Activated CD4-positive, alpha-beta T cell treated with anti-CD3 and anti-CD28 coated beads, Interleukin-2, amount 10 ng/mL, durations not matched to agents 24 days and 14 days (primary cell): ENCODE data around the gene RIIAD1. TPM values are rescaled to one million over a fixed set of nuclear protein-coding genes. Genes with fewer than 3 reads are reported as not detected.

ENCODE experiments used
- DNase-seq: peaks from one replicate; pipeline ENCODE4 v3.0.0; 2022
- H3K27ac Mint-ChIP-seq: one replicate; pipeline ENCODE4 v1.8.0; 2022; ENCODE audit warnings: mild to moderate bottlenecking, mixed read lengths
- H3K27me3 Mint-ChIP-seq: one replicate; pipeline ENCODE4 v1.8.0; 2022; ENCODE audit warnings: mixed read lengths
- H3K36me3 Mint-ChIP-seq: one replicate; pipeline ENCODE4 v1.8.0; 2022; ENCODE audit warnings: low read depth, mild to moderate bottlenecking, mixed read lengths
- H3K4me1 Mint-ChIP-seq: one replicate; pipeline ENCODE4 v1.8.0; 2021; ENCODE audit warnings: mixed read lengths
- H3K4me3 Mint-ChIP-seq: one replicate; pipeline ENCODE4 v1.8.0; 2022; ENCODE audit warnings: mild to moderate bottlenecking, moderate library complexity, mixed read lengths
- H3K9me3 Mint-ChIP-seq: one replicate; pipeline ENCODE4 v1.8.0; 2021; ENCODE audit warnings: mixed read lengths
- intact Hi-C: fragments of 100-400 bp; cut with micrococcal nuclease; formaldehyde crosslinking; loops from one replicate; pipeline ENCODE4 v1.15.1; 2023
- total RNA-seq: library from RNA; stranded (reverse); gene quantifications from 2 replicates; pipeline ENCODE4 v1.2.3, GENCODE V29; 2022

The RIIAD1 gene
- total RNA-seq, 1 donor from 2014 or later = not detected

- no peaks in the 10 kb centered on the region for H3K9me3 Mint-ChIP-seq
- H3K36me3 Mint-ChIP-seq = peaks cover 20% of the 10 kb centered on the region
- H3K27ac Mint-ChIP-seq = no peak overlapping the region
- no peaks in the 10 kb centered on the region for H3K27me3 Mint-ChIP-seq
- no peaks in the 10 kb centered on the region for H3K4me1 Mint-ChIP-seq
- intact Hi-C loops = no loop called here
- H3K4me3 Mint-ChIP-seq = no peak overlapping the region
- no peak for DNase-seq
Observed at GRCh38 chr1:151773702-151774101, 52.4 kb downstream of the RIIAD1 start.

- DNase-seq = no peak
- Mint-ChIP-seq H3K4me3 (no peak overlapping the region), H3K36me3 (peaks cover 20% of the 10 kb centered on the region), H3K27ac (no peak overlapping the region), H3K9me3 (no peaks in the 10 kb centered on the region), H3K27me3 (no peaks in the 10 kb centered on the region), H3K4me1 (no peaks in the 10 kb centered on the region)
- intact Hi-C loops = no loop called here
Observed at GRCh38 chr1:151774256-151774922, 53.1 kb downstream of the RIIAD1 start.

GRCh38 chr1:151775894-151776664, 54.8 kb downstream of the RIIAD1 start:
- Mint-ChIP-seq H3K27ac (no peak overlapping the region), H3K27me3 (no peaks in the 10 kb centered on the region), H3K4me1 (no peaks in the 10 kb centered on the region), H3K36me3 (peaks cover 24% of the 10 kb centered on the region), H3K9me3 (no peaks in the 10 kb centered on the region), H3K4me3 (no peak overlapping the region)
- no peak for DNase-seq
- intact Hi-C loops = no loop called here

GRCh38 chr1:151776665-151777062, 55.3 kb downstream of the RIIAD1 start:
- no peaks in the 10 kb centered on the region for H3K27me3 Mint-ChIP-seq
- intact Hi-C loops = no loop called here

GRCh38 chr1:151777317-151777716, 56.0 kb downstream of the RIIAD1 start:
- Mint-ChIP-seq H3K4me1 (no peaks in the 10 kb centered on the region), H3K27ac (no peak overlapping the region), H3K27me3 (no peaks in the 10 kb centered on the region), H3K4me3 (no peak overlapping the region), H3K9me3 (no peaks in the 10 kb centered on the region), H3K36me3 (peaks cover 28% of the 10 kb centered on the region)
- no peak for DNase-seq
- intact Hi-C loops = no loop called here

More at GRCh38 chr1:151776665-151777062, 55.3 kb downstream of the RIIAD1 start:
- Mint-ChIP-seq H3K4me3 (no peak overlapping the region), H3K36me3 (peaks cover 28% of the 10 kb centered on the region), H3K9me3 (no peaks in the 10 kb centered on the region), H3K4me1 (no peaks in the 10 kb centered on the region), H3K27ac (no peak overlapping the region)
- no peak for DNase-seq

Other genes with a start within 250 kb of the RIIAD1 start
- 0.07 and 0.28 TPM in 2 replicates for gene CGN, start 210.1 kb upstream of the RIIAD1 start, total RNA-seq
- gene TUFT1, start 181.2 kb upstream of the RIIAD1 start, total RNA-seq = 1.7 and 2.1 TPM in 2 replicates
- 31.6 and 33.1 TPM in 2 replicates for gene SNX27, start 109.5 kb upstream of the RIIAD1 start, total RNA-seq
- not detected in 2 replicates for gene CELF3, start 4.7 kb upstream of the RIIAD1 start, total RNA-seq
- gene MRPL9, start 42.0 kb downstream of the RIIAD1 start, total RNA-seq = 136 TPM in 2 replicates
- 12.7 and 13.3 TPM in 2 replicates for gene TDRKH, start 69.0 kb downstream of the RIIAD1 start, total RNA-seq
- gene LINGO4, start 83.9 kb downstream of the RIIAD1 start, total RNA-seq = not detected in 2 replicates
- 1.0 and 1.3 TPM in 2 replicates for gene RORC, start 110.3 kb downstream of the RIIAD1 start, total RNA-seq
- gene C2CD4D, start 118.3 kb downstream of the RIIAD1 start, total RNA-seq = 0.86 and 1.5 TPM in 2 replicates
- gene THEM5, start 132.2 kb downstream of the RIIAD1 start, total RNA-seq = not detected in 2 replicates
- 26.9 and 30.6 TPM in 2 replicates for gene THEM4, start 188.0 kb downstream of the RIIAD1 start, total RNA-seq